Panc1 (cell line): Measurements from ENCODE around the gene CCDC47.

ENCODE experiments used
- CTCF ChIP-seq: fragments of 450-650 bp; IDR thresholded peaks from 2 replicates; pipeline ENCODE4 v1.5.1; 2017; ENCODE audit warnings: mild to moderate bottlenecking
- POLR2AphosphoS5 ChIP-seq: IDR thresholded peaks from 2 replicates; pipeline ENCODE4 v1.6.1; 2012; ENCODE audit warnings: mild to moderate bottlenecking, low read depth, low read length, moderate library complexity
- REST ChIP-seq, 2 experiments: IDR thresholded peaks; 2 replicates each; pipeline ENCODE4 v1.6.1; 2011 to 2012; ENCODE audit warnings: low read depth in 2 of 2, control low read depth in 1 of 2, low read length in 1 of 2, mild to moderate bottlenecking in 1 of 2, moderate library complexity in 1 of 2; ENCODE audit not compliant: insufficient read depth in 1 of 2
- SIN3A ChIP-seq: IDR thresholded peaks from 2 replicates; pipeline ENCODE4 v1.6.1; 2012; ENCODE audit warnings: low read depth, mild to moderate bottlenecking, low read length, moderate library complexity, borderline replicate concordance; ENCODE audit not compliant: insufficient read depth

GRCh38 chr17:63701868-63702720, 71.3 kb downstream of the CCDC47 start:
- TF ChIP-seq CTCF (no peak), POLR2AphosphoS5 (no peak), REST (IDR thresholded peaks at IDR 0.05; ENCODE audit: insufficient read depth in 1 of 2, low read depth in 2 of 2, low read length in 1 of 2) (no peak), SIN3A (no peak)
